CMK (cell line): Measurements from ENCODE around the gene SASH3.

Source experiments
- DNase-seq: peaks from one replicate; pipeline ENCODE4 v3.0.0-alpha.2; 2010; ENCODE audit warnings: low read depth

Gene SASH3

GRCh38 chrX:129808829-129809796 is 29.4 kb downstream of the SASH3 start:
- no peak for DNase-seq

GRCh38 chrX:129813662-129814368 is 34.1 kb downstream of the SASH3 start:
- no peak for DNase-seq

- DNase-seq, result no peak
These were observed 38.4 kb downstream of the SASH3 start for GRCh38 chrX:129818123-129818522.

- DNase-seq, result no peak
These were observed 43.4 kb downstream of the SASH3 start for GRCh38 chrX:129823115-129823514.

DNA sequence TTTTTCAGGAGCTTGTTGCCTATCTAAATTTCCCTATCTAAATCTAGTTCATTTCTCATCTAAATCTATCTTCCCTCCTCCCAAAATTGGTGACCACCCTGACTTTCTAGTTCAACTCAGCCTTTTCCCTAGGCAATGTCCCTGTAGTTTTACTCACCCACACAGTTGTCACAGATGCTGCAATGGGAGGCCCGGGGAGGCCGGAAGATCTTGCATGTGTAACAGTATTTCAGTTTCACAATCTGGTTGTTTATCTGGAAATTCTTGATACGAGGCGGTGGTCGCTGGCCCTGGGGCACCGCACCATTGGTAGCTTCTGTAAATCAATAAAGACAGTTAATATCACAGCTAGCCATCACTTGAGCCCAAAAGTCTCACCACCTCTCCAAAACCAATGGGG is 43.8 kb downstream of the SASH3 start:
- DNase-seq, result no peak

DNA sequence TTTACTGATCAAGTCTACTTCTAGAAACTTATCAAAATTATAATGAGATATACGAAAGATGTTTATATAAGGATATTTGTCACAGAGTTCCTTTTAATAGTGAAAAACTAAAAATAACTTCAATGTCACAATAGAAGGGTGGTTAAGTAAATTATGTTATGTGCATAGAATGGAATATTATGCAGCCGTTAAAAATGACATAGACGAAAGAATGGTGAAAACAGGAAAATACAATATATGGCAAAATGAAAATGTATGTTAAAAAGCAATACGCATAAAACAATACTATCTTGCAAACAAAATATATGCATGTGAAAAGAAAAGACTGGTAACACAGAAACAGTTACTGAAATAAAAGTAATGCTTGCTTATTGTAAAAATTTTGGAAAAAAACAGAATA is 44.9 kb downstream of the SASH3 start:
- no peak for DNase-seq

DNA sequence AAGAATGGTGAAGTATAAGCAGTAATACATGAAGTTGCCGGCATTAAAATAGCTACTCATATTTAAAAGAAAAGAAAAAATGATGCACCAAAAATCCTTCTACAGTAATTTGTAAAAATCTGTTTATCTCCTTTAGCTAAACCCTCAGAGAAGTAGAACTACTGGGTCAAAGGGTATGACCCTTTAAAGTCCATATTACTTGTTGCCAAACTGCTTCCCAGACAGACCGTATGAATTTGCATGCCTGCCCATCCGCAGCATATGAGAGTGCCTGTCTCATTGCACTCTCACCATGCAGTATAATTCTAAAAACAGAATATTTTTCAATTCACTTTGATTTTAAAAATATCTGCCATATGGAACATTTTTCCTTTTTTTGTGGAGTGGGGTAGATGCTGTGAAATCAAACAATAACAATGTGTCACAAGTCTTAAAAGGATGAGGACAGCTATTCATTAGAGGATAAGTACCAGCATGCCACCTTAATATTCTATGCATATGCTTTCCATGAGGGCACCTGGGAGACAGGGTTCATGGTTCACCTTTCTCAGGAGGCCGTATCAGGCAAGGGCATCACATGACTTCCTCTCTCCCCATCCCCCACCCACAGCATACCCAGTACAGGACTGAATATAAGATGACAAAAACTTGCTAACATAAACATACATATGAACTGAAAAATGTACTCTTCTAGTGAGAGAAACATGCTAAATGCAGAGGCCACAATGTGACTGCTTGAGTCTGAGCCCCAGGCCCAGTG is 46.2 kb downstream of the SASH3 start:
- DNase-seq, result no peak

DNA sequence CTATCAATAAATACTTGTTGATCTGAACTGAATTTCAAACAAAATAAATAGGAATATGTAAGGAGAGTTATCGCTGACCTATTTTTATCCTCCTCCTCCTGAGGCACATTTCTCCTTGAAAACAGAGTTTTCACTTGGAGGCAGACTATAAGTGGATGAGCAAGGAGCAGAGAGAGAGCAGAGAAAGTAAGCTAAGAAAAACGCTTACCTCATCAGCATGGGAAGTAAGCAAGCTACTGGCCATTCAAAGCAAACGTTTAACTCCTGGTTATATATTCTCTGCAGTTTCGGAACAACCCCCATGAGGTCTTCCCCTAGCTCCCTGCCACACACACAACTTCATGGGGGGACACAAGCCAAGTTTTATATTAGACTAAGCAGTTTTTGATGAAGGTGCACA is 50.7 kb downstream of the SASH3 start:
- DNase-seq, result no peak

- DNase-seq, result no peak
These were observed 51.5 kb downstream of the SASH3 start for GRCh38 chrX:129831091-129831885.

- no peak for DNase-seq
These were observed 53.6 kb downstream of the SASH3 start for GRCh38 chrX:129833153-129833990.

DNA sequence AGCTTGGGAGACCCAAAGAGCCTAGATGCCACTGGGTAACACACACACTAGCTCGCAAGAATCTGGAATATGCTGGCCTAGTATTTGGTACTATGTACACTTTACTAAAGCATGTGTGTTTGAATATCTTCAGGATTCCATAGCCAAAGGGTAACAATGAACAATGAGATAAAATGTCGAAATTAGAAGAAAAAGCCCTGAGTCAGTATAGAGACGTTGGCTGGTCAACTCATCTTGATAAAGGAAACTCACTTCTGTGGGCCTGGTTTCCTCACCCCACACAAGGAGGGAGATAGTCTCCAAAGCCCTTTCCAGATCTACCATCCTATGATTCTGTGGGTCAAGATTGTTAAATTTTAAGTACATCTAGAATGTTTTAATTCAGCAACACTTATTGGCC is 57.1 kb downstream of the SASH3 start:
- DNase-seq, result no peak

DNA sequence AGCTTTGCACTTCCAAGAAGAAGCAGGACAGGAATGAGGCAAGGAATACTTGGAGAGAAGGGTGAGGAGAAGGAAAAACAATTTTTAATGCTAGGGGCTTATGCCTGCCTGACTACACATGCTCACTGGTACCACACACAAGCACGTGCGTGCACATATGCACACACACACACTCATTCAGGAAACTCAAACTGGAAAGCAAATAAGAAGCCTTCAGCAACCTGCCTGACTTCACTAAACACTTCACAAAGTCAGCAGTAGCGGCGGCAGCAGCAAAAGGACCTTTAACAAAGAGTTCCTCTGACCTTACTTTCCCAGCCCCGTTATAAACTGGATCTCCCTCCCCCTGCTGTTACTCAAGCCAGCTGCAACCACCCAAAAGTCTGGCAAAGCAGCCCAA is 60.6 kb downstream of the SASH3 start:
- no peak for DNase-seq

- no peak for DNase-seq
These were observed 62.9 kb downstream of the SASH3 start for GRCh38 chrX:129842510-129843208.

DNA sequence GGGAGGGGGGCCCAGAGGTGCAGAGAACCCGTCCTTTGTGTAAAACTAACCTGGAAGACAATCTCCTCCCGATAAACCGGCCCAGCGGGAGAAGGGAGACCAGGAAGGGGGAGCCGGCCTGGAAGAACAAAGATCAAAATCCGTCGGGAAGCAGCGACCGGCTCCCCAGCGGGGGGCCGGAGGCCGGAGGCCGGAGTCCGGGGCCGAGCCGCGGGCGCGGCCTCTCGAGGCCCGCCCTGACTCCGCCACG is 63.4 kb downstream of the SASH3 start:
- DNase-seq, result no peak

GRCh38 chrX:129843459-129844306 is 63.9 kb downstream of the SASH3 start, which contains the start of gene ZDHHC9:
ZDHHC9 (minus strand) TSS chrX:129843886; CDS start chrX:129841945, 1,941 bp downstream.
- peak; percentile 64 for DNase-seq
